Fibroblast of lung (primary cell): ENCODE measurements around the gene MKLN1.

Experiments
- CTCF ChIP-seq, 2 donors: IDR thresholded peaks in 1 of 2; conservative IDR thresholded peaks in 1 of 2; 1 replicate in 1 of 2; 2 replicates in 1 of 2; pipeline ENCODE4 v1.5.1; 2011 to 2012; ENCODE audit warnings: low read length in 2 of 2, control low read depth in 1 of 2, inconsistent platforms in 1 of 2, low read depth in 1 of 2, mild to moderate bottlenecking in 1 of 2
- EZH2 ChIP-seq: IDR thresholded peaks from 2 replicates; pipeline ENCODE4 v1.5.1; 2012; ENCODE audit warnings: low read length, control low read depth, mild to moderate bottlenecking; ENCODE audit errors: missing control alignments

- peak; percentile 24 to 59 for TF ChIP-seq CTCF (conservative IDR thresholded peaks at IDR 0.05 in 1 of 2, IDR thresholded peaks at IDR 0.05 in 1 of 2; ENCODE audit: low read depth in 1 of 2, low read length in 2 of 2)
- TF ChIP-seq EZH2, result no peak
Observed at GRCh38 chr7:131424219-131424822, 96.6 kb downstream of the MKLN1 start.
